Left lobe of liver (tissue), 2 donors: ENCODE measurements around the gene TXNL4A. TPM values are rescaled to one million over a fixed set of nuclear protein-coding genes. Genes with fewer than 3 reads are reported as not detected.
"Not testable (repeated sequence)": the region's sequence is repeated elsewhere in the genome, so short reads cannot be mapped to it uniquely, and the experiment has no call there.

Experiments
- ATAC-seq: fragments of 200-7000 bp; cut with Tn5 transposase; one replicate; pipeline ENCODE4 v1.9.1; 2020; ENCODE audit warnings: mild to moderate bottlenecking, moderate library complexity
- DNase-seq: peaks from one replicate; pipeline ENCODE4 v3.0.0-alpha.2; 2020; ENCODE audit warnings: low spot score
- total RNA-seq: library from RNA; stranded (reverse); gene quantifications from one replicate; pipeline ENCODE4 v1.2.1, GENCODE V29; 2021
- donor health status: DM: no; HTN: no; CAD: no; lungs with moderate emphysema.
- donor health status: DM: no; HTN: yes; CAD: no.

TXNL4A gene
- total RNA-seq, 1 donor from 2014 or later = 48.3 TPM

DNA sequence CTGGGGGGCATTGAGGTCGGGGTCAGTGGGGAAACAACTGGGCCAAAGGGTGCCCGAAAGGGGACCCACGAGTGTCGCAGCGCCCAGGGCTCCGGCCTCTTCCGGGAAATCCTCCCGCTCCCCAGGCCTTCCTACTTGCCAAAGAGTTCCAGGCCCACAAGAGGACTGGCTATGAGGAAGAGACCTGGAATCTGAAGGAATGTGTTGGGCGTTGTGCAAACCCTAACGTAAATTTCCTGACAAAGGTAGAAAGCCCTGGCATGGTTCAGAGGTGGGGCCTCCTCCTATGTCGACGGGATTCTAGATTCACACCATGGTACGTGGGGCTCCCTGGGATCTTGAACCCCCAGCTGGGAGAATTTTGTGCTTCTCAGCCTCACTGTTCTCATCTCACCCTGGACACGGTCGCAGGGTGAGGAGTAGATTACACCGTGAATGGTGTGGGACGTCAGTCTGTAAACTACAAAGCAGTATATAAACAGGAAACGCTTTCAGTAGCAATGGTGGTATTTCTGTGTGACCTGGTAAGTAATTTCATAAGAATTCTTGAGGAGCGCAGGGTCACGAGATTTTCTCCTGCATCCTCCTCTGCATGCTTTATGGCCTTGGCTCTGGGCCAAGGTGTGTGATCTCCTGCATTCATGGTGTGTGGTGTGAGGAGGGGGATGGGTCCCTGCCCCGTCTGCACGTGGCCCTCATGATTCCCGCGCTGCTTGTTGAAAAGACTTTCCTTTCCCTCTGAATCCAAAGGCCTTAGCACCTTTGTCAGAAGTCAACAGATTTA, 23.1 kb downstream of the TXNL4A start:
- ATAC-seq (peak; percentile 60), DNase-seq (peak; percentile 57)

GRCh38 chr18:79964330-79965118, 23.8 kb downstream of the TXNL4A start, which contains the start of gene HSBP1L1:
HSBP1L1 (plus strand) TSS chr18:79964643; CDS start chr18:79964736, 93 bp downstream.
- ATAC-seq (peak; percentile 95), DNase-seq (peak; percentile 82)

DNA sequence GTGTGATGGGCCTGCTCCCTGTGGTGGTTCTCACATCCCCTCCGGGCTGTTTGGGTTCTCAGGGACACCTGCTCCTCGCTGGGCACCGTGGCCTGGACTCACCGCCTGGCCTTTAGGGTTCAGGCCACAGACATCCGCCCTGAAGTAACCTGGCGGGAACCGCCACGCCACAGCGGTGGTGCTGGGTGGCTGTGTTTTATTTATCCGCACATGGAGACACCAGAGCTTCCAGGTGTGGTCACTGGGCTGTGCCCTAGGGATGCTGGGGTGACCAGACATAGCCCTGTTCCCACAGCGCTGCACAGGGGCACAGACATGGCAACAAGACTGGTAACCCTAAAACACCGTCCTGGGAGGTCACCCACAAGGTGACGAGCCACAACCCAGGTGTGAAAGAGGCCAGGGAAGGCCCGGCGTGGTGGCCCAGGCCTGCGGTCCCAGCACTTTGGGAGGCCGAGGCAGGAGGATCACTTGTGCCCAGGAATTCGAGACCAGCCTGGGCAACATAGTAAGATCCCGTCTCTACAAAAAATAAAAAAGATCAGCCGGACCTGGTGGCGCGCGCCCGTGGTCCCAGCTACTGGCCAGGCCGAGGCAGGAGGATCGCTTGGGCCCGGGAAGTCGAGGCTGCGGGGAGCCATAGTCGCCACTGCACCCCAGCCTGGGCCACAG, 24.6 kb downstream of the TXNL4A start:
- DNase-seq = no peak
- no peak for ATAC-seq

- ATAC-seq = no peak
- no peak for DNase-seq
Observed at GRCh38 chr18:79962835-79963657, 25.3 kb downstream of the TXNL4A start.

DNA sequence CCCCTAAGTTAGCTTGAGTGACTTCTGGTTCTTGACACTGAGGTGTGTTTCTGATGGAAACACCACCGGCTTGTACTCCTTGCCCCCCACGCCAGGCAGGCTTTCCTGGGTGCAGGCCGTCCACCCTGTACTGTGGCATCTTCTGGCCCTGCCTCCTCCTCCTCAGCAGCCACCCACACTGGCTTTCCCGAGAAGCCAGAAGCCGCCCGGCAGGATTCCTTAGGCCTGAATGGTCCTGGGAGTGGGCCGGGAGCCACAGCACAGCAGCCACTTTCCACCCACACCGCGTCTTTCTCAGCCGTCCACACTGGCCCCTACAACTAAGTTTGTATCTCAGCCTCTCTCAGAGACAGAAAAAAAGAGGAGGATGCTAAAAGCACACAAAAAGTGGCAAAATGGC, 26.1 kb downstream of the TXNL4A start:
- no peak for ATAC-seq
- DNase-seq = no peak

GRCh38 chr18:79961527-79962291, 26.7 kb downstream of the TXNL4A start:
- ATAC-seq = no peak
- DNase-seq = no peak

GRCh38 chr18:79960921-79961526, 27.3 kb downstream of the TXNL4A start:
- DNase-seq = no peak
- ATAC-seq = no peak

GRCh38 chr18:79960161-79960801, 28.1 kb downstream of the TXNL4A start:
- not testable (repeated sequence) for DNase-seq, ATAC-seq

DNA sequence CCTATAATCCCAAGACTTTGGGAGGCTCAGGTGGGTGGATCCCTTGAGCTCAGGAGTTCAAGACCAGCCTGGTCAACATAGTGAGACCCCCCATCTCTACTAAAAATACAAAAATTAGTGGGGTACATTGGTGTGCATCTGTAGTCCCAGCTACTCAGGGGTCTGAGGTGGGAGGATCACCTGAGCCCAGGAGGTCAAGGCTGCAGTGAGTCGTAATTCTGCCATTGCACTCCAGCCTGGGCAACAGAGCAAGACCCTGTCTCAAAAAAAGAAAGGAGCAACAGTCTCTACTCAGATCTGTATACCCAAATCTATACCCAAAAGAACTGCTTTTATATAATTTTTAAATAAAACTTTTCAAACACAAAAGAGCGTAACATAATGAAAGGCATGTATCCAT, 29.4 kb downstream of the TXNL4A start:
- ATAC-seq (no peak), DNase-seq (no peak)

GRCh38 chr18:79956276-79956675, 32.1 kb downstream of the TXNL4A start:
- no peak for ATAC-seq
- no peak for DNase-seq

DNA sequence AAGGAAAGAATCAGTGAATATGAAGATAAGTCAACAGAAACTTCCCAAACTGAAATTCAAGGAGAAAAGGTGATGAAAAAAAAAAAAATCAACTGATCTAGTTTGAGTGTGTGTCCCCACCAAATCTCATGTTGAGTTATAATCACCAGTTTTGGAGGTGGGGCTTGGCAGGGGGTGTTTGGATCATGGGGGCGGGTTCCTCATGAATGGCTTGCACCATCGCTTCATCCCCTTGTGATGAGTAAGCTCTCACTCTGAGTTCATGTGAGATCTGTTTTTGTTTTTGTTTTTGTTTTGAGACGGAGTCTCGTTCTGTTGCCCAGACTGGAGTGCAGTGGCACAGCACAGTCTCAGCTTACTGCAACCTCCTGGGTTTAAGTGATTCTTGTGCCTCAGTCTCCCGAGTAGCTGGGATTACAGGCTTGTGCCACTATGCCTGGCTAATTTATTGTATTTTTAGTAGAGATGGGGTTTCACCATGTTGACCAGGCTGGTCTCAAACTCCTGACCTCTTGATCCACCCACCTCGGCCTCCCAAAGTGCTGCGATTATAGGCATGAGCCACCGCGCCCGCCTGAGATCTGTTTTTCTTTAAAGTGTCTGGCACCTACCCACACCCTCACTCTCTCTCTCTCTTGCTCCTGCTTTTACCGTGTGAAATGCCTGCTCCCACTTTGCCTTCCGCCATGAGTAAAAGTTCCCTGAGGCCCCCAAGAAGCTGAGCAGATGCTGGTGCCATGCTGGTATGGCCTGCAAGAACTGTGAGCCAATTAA, 32.9 kb downstream of the TXNL4A start:
- ATAC-seq = no peak
- peak; percentile 14 for DNase-seq

DNA sequence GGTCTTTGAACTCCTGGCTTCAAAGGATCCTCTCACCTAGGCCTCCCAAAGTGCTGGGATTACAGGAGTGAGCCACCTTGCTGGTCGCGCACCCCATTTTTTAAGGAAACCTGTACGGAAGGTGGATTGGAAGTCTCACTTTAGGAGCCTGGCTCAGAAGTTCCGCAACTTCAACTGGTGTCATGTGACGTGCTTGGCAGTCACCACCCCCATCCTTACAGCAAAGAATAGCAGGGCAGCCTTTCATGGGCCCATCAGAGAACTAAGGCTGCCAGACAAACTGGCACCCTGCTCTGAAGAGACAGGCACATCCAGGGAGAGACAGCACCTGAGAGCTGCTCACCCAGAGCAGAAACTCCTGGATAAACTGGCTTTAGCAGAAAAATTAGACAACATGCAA, 33.6 kb downstream of the TXNL4A start:
- ATAC-seq (no peak), DNase-seq (peak; percentile 38)

GRCh38 chr18:79953971-79954651, 34.3 kb downstream of the TXNL4A start:
- ATAC-seq (peak; percentile 0), DNase-seq (peak; percentile 34)

- DNase-seq (no peak), ATAC-seq (no peak)
Observed at GRCh38 chr18:79952996-79953559, 35.3 kb downstream of the TXNL4A start.

DNA sequence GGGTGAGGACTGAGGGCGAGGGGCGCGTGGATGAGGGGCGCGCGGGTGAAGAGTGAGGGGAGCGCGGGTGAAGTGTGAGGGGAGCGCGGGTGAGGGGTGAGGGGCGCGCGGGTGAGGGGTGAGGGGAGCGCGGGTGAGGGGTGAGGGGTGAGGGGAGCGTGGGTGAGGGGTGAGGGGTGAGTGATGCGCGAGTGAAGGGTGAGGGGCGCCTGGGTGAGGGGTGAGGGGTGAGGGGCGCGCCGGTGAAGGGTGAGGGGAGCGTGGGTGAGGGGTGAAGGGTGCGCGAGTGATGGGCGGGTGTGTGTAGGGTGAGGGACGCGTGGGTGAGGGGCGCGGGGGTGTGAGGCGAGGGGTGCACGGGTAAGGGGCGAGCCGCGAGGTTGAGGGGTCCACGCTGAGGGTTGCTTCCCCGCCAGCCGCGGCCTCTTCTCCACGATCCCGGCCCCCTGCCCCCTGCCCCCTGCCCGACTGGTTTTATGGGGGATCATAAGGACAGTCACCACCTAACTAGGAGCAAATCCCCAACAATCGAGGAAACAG, 35.8 kb downstream of the TXNL4A start:
- ATAC-seq (no peak), DNase-seq (no peak)

DNA sequence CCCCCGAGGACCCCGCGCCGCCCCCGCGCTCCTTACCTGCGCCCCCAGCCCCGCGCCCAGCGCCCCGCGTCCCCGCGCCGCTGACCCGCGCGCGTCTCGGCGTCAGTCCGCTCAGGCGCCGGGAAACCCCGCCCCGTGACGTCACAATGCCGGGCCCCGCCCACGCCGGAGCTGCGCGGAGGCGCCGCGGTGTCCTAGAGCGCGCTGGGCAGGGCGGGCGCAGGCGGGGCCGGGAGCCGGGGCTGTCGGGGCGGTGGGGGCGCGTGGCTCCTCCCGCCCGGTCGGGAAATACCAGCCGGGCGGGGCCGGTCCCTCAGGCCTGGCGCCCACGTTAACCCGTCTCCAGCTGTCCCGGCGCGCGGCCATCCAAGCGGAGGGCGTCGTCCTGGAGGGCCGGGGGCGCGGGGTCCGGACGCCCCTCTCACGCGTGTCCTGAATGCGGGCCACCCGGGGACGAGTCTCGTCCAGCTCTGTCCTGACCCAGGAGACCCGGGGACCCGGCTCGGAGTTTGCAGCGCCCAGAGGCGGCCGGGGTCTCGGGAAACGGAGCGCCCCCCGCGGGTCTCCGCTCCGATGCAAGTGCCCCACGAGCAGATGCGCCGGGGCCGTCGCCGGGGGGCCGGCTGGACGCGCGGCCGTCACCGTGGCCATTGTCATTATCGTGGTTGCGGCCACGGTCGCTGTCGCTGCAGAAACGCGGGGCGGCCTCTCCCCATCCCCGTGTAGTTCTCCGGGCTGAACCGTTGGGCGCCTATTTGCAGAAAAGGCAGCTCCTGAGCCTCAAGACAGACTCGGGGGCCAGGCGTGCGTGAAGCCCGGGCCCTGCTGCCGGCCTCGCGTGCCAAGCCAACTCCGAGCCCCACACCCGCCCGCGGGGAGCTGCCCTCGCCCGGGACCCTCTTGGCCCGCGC, 36.6 kb downstream of the TXNL4A start, which contains the start of gene SLC66A2:
SLC66A2 (minus strand) TSS at position 109 of the 911 bp plus-strand sequence. CDS start 727 bp downstream, outside the sequence.
- peak; percentile 77 for ATAC-seq
- DNase-seq = peak; percentile 97
